GM19023 (cell line): ENCODE data around the gene IMPA2.
A peak's percentile ranks its signal among the peaks of the same experiment; 100 is the strongest.

Experiments
- ATAC-seq: cut with Tn5 transposase; IDR thresholded peaks from one replicate; pipeline ENCODE4 v1.9.1; 2021; ENCODE audit warnings: mild to moderate bottlenecking, moderate library complexity; ENCODE audit not compliant: unreplicated experiment

Gene IMPA2

GRCh38 chr18:11987527-11987926, 6.2 kb downstream of the IMPA2 start:
- no peak for ATAC-seq

- no peak for ATAC-seq
Measured at GRCh38 chr18:11989174-11989573, 7.9 kb downstream of the IMPA2 start.

GRCh38 chr18:11989966-11990380, 8.7 kb downstream of the IMPA2 start:
- no peak for ATAC-seq

GRCh38 chr18:11990539-11990938, 9.2 kb downstream of the IMPA2 start:
- ATAC-seq, result no peak

GRCh38 chr18:11991021-11991795, 9.9 kb downstream of the IMPA2 start:
- no peak for ATAC-seq

- ATAC-seq, result no peak
Measured at GRCh38 chr18:11992096-11992790, 10.9 kb downstream of the IMPA2 start.

GRCh38 chr18:11993264-11993916, 12.1 kb downstream of the IMPA2 start:
- ATAC-seq, result no peak

- no peak for ATAC-seq
Measured at GRCh38 chr18:11994336-11994702, 13.0 kb downstream of the IMPA2 start.

GRCh38 chr18:11994703-11995444, 13.6 kb downstream of the IMPA2 start:
- ATAC-seq, result no peak

GRCh38 chr18:11995445-11996189, 14.3 kb downstream of the IMPA2 start:
- peak; percentile 76 for ATAC-seq

- ATAC-seq, result no peak
Measured at GRCh38 chr18:11996190-11996754, 15.0 kb downstream of the IMPA2 start.

GRCh38 chr18:11996907-11997306, 15.6 kb downstream of the IMPA2 start:
- ATAC-seq, result no peak

GRCh38 chr18:11997466-11997865, 16.2 kb downstream of the IMPA2 start:
- ATAC-seq, result no peak

GRCh38 chr18:11998193-11998592, 16.9 kb downstream of the IMPA2 start:
- ATAC-seq, result no peak

GRCh38 chr18:11999429-11999828, 18.1 kb downstream of the IMPA2 start:
- ATAC-seq, result no peak

- ATAC-seq, result no peak
Measured at GRCh38 chr18:12000072-12000659, 18.9 kb downstream of the IMPA2 start.

GRCh38 chr18:12001421-12001820, 20.1 kb downstream of the IMPA2 start:
- no peak for ATAC-seq

- ATAC-seq, result no peak
Measured at GRCh38 chr18:12003894-12004293, 22.6 kb downstream of the IMPA2 start.

- no peak for ATAC-seq
Measured at GRCh38 chr18:12005538-12006487, 24.5 kb downstream of the IMPA2 start.
